Endothelial cell of umbilical vein (primary cell): ENCODE data around the gene SLC9C1. TPM values are rescaled to one million over a fixed set of nuclear protein-coding genes. Genes with fewer than 3 reads are reported as not detected.

Experiments used
- BruUV-seq: library from RNA; stranded (reverse); fragments of 400-500 nt; replicated peaks from 2 replicates; lab custom pipeline; 2021; lab: Mats Ljungman, UMichigan
- CTCF ChIA-PET: fragments of 300-600, 350-600 bp; sonication (Branson Sonifier 250); formaldehyde crosslinking; loops from one replicate; lab custom pipeline; 2021; ENCODE audit warnings: antibody characterized with exemption, inconsistent platforms; lab: Charles Lee
- POLR2A ChIA-PET: fragments of 300-600, 350-600 bp; sonication (Branson Sonifier 250); formaldehyde crosslinking; loops from one replicate; lab custom pipeline; 2021; ENCODE audit warnings: antibody characterized with exemption, inconsistent platforms; lab: Charles Lee
- DNase-seq: peaks from one replicate; pipeline ENCODE4 v3.0.0-alpha.2; 2011; ENCODE audit warnings: low read depth, low spot score
- FAIRE-seq: peaks from 2 replicates; lab custom pipeline; 2011; peaks lifted over from hg19 to GRCh38; lab: Jason Lieb, UNC
- H2AFZ ChIP-seq: 2 replicates; pipeline ENCODE4 v1.6.0; 2012; ENCODE audit warnings: low read depth, low read length, control low read depth, inconsistent platforms
- H3K27ac ChIP-seq: 2 replicates; pipeline ENCODE4 v1.5.1; 2011; ENCODE audit warnings: low read depth, mild to moderate bottlenecking, control low read depth, low read length, moderate library complexity; ENCODE audit not compliant: insufficient read depth
- H3K27me3 ChIP-seq, 2 experiments: 2 replicates each; pipeline versions ENCODE4 v1.6.0 to v1.6.1; 2011; ENCODE audit warnings: low read length in 2 of 2, mixed read lengths in 1 of 2; ENCODE audit not compliant: control insufficient read depth in 2 of 2, insufficient read depth in 2 of 2
- H3K36me3 ChIP-seq, 2 experiments: 2 replicates in 1 of 2; 3 replicates in 1 of 2; pipeline ENCODE4 v1.5.1; 2011; ENCODE audit warnings: low read length in 2 of 2, mild to moderate bottlenecking in 1 of 2, moderate library complexity in 1 of 2; ENCODE audit not compliant: control insufficient read depth in 2 of 2, insufficient read depth in 2 of 2; ENCODE audit errors: extremely low read depth in 1 of 2
- H3K4me1 ChIP-seq: 3 replicates; pipeline ENCODE4 v1.5.1; 2011; ENCODE audit warnings: mild to moderate bottlenecking, low read length; ENCODE audit not compliant: control insufficient read depth, insufficient read depth; ENCODE audit errors: extremely low read depth
- H3K4me2 ChIP-seq: 2 replicates; pipeline ENCODE4 v1.6.1; 2011; ENCODE audit warnings: low read length, control low read depth, mixed read lengths; ENCODE audit not compliant: insufficient read depth
- H3K4me3 ChIP-seq, 3 experiments: fragments of 200-600 bp in 1 of 3; sonication (generic), shearing (Covaris generic) in 1 of 3; replicated peaks in 1 of 3; 2 replicates each; pipeline ENCODE4 v1.5.1; 2011 to 2016; ENCODE audit warnings: control low read depth in 3 of 3, low read length in 3 of 3, mild to moderate bottlenecking in 2 of 3, inconsistent platforms in 1 of 3, low read depth in 1 of 3, moderate library complexity in 1 of 3; ENCODE audit not compliant: insufficient read depth in 1 of 3
- H3K79me2 ChIP-seq: 2 replicates; pipeline ENCODE4 v1.6.0; 2012; ENCODE audit warnings: low read length, inconsistent platforms; ENCODE audit not compliant: control insufficient read depth, insufficient read depth
- H3K9ac ChIP-seq: replicated peaks from 2 replicates; pipeline ENCODE3; 2011; ENCODE audit warnings: low read length, control low read depth; ENCODE audit not compliant: insufficient read depth; ENCODE audit errors: extremely low read depth
- H3K9me1 ChIP-seq: replicated peaks from 3 replicates; pipeline ENCODE4 v1.6.0; 2011; ENCODE audit warnings: mild to moderate bottlenecking, low read length; ENCODE audit not compliant: control insufficient read depth, insufficient read depth; ENCODE audit errors: extremely low read depth
- H3K9me3 ChIP-seq: replicated peaks from 2 replicates; pipeline ENCODE4 v1.5.1; 2012; ENCODE audit warnings: low read length, inconsistent platforms; ENCODE audit not compliant: control insufficient read depth, insufficient read depth
- H4K20me1 ChIP-seq: replicated peaks from 2 replicates; pipeline ENCODE3; 2011; ENCODE audit warnings: mild to moderate bottlenecking, low read length; ENCODE audit not compliant: control insufficient read depth, insufficient read depth; ENCODE audit errors: extremely low read depth
- CTCF ChIP-seq, 2 donors: IDR thresholded peaks; 1 replicate in 1 of 2; 2 replicates in 1 of 2; pipeline ENCODE4 v1.5.1; 2011; ENCODE audit warnings: low read length in 2 of 2, mild to moderate bottlenecking in 2 of 2, moderate library complexity in 2 of 2, control low read depth in 1 of 2, inconsistent platforms in 1 of 2, low read depth in 1 of 2; ENCODE audit not compliant: insufficient read depth in 1 of 2; ENCODE audit errors: extremely low read depth in 1 of 2
- EZH2 ChIP-seq: IDR thresholded peaks from 2 replicates; pipeline ENCODE4 v1.6.1; 2012; ENCODE audit warnings: borderline replicate concordance, low read depth, mild to moderate bottlenecking, moderate library complexity, low read length, inconsistent platforms; ENCODE audit not compliant: severe bottlenecking
- FOS ChIP-seq: IDR thresholded peaks from 2 replicates; pipeline ENCODE4 v1.6.1; 2011; ENCODE audit warnings: mild to moderate bottlenecking, low read length, moderate library complexity, borderline replicate concordance; ENCODE audit not compliant: insufficient read depth
- GATA2 ChIP-seq: IDR thresholded peaks from 2 replicates; pipeline ENCODE4 v1.7.0; 2011; ENCODE audit warnings: low read depth, mild to moderate bottlenecking, moderate library complexity, mixed read lengths, low read length; ENCODE audit not compliant: insufficient read length, insufficient read depth
- JUN ChIP-seq: IDR thresholded peaks from 2 replicates; pipeline ENCODE4 v1.6.1; 2011; ENCODE audit warnings: borderline replicate concordance, low read depth; ENCODE audit not compliant: insufficient read length, insufficient read depth
- MAX ChIP-seq: IDR thresholded peaks from 2 replicates; pipeline ENCODE4 v1.6.1; 2011; ENCODE audit not compliant: insufficient read depth, insufficient read length
- MYC ChIP-seq: IDR thresholded peaks from one replicate; pipeline ENCODE4 v1.6.1; 2011; ENCODE audit warnings: mild to moderate bottlenecking, low read depth, low read length
- POLR2A ChIP-seq: IDR thresholded peaks from 2 replicates; pipeline ENCODE4 v1.6.1; 2012; ENCODE audit warnings: low read depth, mild to moderate bottlenecking, control low read depth, low read length
- POLR2AphosphoS5 ChIP-seq: IDR thresholded peaks from 2 replicates; pipeline ENCODE4 v1.6.1; 2012; ENCODE audit warnings: low read depth, mild to moderate bottlenecking, control low read depth, low read length, moderate library complexity; ENCODE audit not compliant: insufficient read depth
- dilution Hi-C: fragments of 300-500 bp; cut with MboI; formaldehyde crosslinking; loops from one replicate; pipeline ENCODE4 v1.15.0; 2019; ENCODE audit warnings: low sequenced_read_pairs; ENCODE audit not compliant: extremely low pct_ligation_motif_present
- intact Hi-C: fragments of 100-400 bp; cut with micrococcal nuclease; formaldehyde crosslinking; loops from one replicate; pipeline ENCODE4 v1.10.0; 2022
- polyA plus RNA-seq, 4 experiments: library from polyadenylated mRNA; depleted of rRNA in 3 of 4; stranded (reverse) in 3 of 4; unstranded in 1 of 4; fragments of >200 nt; gene quantifications; 2 replicates each; pipeline versions ENCODE4 v1.2.1 to v1.2.3, GENCODE V29; 2011 to 2012; ENCODE audit warnings: missing spikeins in 1 of 4
- total RNA-seq: library from RNA; stranded (reverse); gene quantifications from 2 replicates; pipeline ENCODE4 v1.2.3, GENCODE V29; 2021

The SLC9C1 gene
- total and polyA plus RNA-seq, 2 donors (not counting 3 experiments of a cell fraction or from before 2014, with no cell fraction given) = not detected

GRCh38 chr3:112261742-112262141, 32.3 kb downstream of the SLC9C1 start:
- peaks cover 2% of the 10 kb centered on the region in 2 experiments for H3K27me3 ChIP-seq
- H3K9me3 ChIP-seq = no peaks in the 10 kb centered on the region
- H2AFZ ChIP-seq = no peak overlapping the region
- no peak for FAIRE-seq
- DNase-seq = no peak
- dilution Hi-C loops (no loop called here), intact Hi-C loops (no loop called here)
- H3K36me3 ChIP-seq = no peaks in the 10 kb centered on the region
- TF ChIP-seq POLR2AphosphoS5 (no peak), MYC (no peak), CTCF (IDR thresholded peaks at IDR 0.05; ENCODE audit: extremely low read depth in 1 of 2, insufficient read depth in 1 of 2, low read depth in 1 of 2, low read length in 2 of 2) (no peak), POLR2A (no peak), FOS (no peak), MAX (no peak), EZH2 (no peak), JUN (no peak), GATA2 (no peak)
- H3K79me2 ChIP-seq = no peaks in the 10 kb centered on the region
- H4K20me1 ChIP-seq = no peaks in the 10 kb centered on the region
- no peaks in the 10 kb centered on the region for H3K9me1 ChIP-seq
- H3K4me2 ChIP-seq = no peak overlapping the region
- H3K4me1 ChIP-seq = no peaks in the 10 kb centered on the region
- CTCF ChIA-PET = interaction anchor here (0.8 kb wide), 1 partner anchor 15 kb away, joined by 3 read pairs; no protein-coding TSS in a partner anchor
- no TSS peak for BruUV-seq
- POLR2A ChIA-PET = interaction anchor here (0.6 kb wide), 1 partner anchor 14 kb away, joined by 3 read pairs; no protein-coding TSS in a partner anchor
- no peak overlapping the region for H3K4me3 ChIP-seq
- H3K9ac ChIP-seq = no peak overlapping the region
- H3K27ac ChIP-seq = no peak overlapping the region
